ENCODE results near the gene DLST.

- TF ChIP-seq CTCF (IDR thresholded peaks at IDR 0.05) (no peak), POLR2AphosphoS5 (IDR thresholded peaks at IDR 0.05) (no peak)
Observed at GRCh38 chr14:74846968-74847665, 34.6 kb upstream of the DLST start.

Data from sigmoid colon (tissue), 4 donors.